Stomach (tissue), 9 donors: ENCODE measurements around the gene TRDMT1. TPM values are rescaled to one million over a fixed set of nuclear protein-coding genes. Genes with fewer than 3 reads are reported as not detected.

Source experiments
- DNase-seq, 2 donors: peaks; one replicate each; pipeline versions ENCODE4 v3.0.0 to v3.0.0-alpha.2; 2013 to 2019
- H3K27ac ChIP-seq, 5 donors: fragments of 200-600 bp in 4 of 5; sonication (generic) in 4 of 5; one replicate each; pipeline ENCODE4 v1.5.1; 2013 to 2019; ENCODE audit warnings: mild to moderate bottlenecking in 1 of 5, moderate library complexity in 1 of 5
- H3K27me3 ChIP-seq, 3 donors: fragments of 200-600 bp; sonication (generic); one replicate each; pipeline ENCODE4 v1.5.1; 2017 to 2019; ENCODE audit warnings: mixed run types in 1 of 3
- H3K36me3 ChIP-seq, 4 donors: fragments of 200-600 bp; sonication (generic); 1 replicate in 3 of 4; 2 replicates in 1 of 4; pipeline ENCODE4 v1.5.1; 2016 to 2019
- H3K4me1 ChIP-seq, 4 donors: fragments of 200-600 bp; sonication (generic); one replicate each; pipeline ENCODE4 v1.5.1; 2016 to 2019
- H3K4me3 ChIP-seq, 4 donors: fragments of 200-600 bp; sonication (generic) in 3 of 4; one replicate each; pipeline ENCODE4 v1.5.1; 2016 to 2019; ENCODE audit warnings: mild to moderate bottlenecking in 1 of 4
- H3K9me3 ChIP-seq, 4 donors: fragments of 200-600 bp; sonication (generic); one replicate each; pipeline ENCODE4 v1.5.1; 2016 to 2019
- CTCF ChIP-seq, 7 experiments: fragments of 450-650 bp in 4 of 7; fragments of 200-600 bp in 3 of 7; sonication (generic) in 3 of 7; IDR thresholded peaks; one replicate each; pipeline ENCODE4 v1.5.1; 2016 to 2019; ENCODE audit warnings: antibody characterized with exemption in 7 of 7, control low read depth in 2 of 7, mild to moderate bottlenecking in 1 of 7
- EP300 ChIP-seq: sonication (generic); formaldehyde crosslinking; IDR thresholded peaks from one replicate; pipeline ENCODE4 v1.6.1; 2017; ENCODE audit warnings: antibody characterized with exemption
- POLR2A ChIP-seq, 4 donors: fragments of 450-650 bp; IDR thresholded peaks; one replicate each; pipeline ENCODE4 v1.6.1; 2016; ENCODE audit warnings: antibody characterized with exemption in 4 of 4, control low read depth in 2 of 4, mild to moderate bottlenecking in 1 of 4, moderate library complexity in 1 of 4
- POLR2AphosphoS5 ChIP-seq, 3 donors: sonication (generic); formaldehyde crosslinking; IDR thresholded peaks; one replicate each; pipeline ENCODE4 v1.6.1; 2016; ENCODE audit warnings: antibody characterized with exemption in 3 of 3
- WGBS, 5 donors: extraction: QIAGEN DNeasy Blood & Tissue Kit in 3 of 5; methylation state at CpG; one replicate each; pipeline versions ENCODE4 v1.1.5 to v1.1.7; 2013 to 2018; 5-methylcytosine and 5-hydroxymethylcytosine counted together
- intact Hi-C: fragments of 100-400 bp; cut with DNase I; formaldehyde crosslinking; loops from one replicate; pipeline ENCODE4 v1.15.1; 2023; ENCODE audit warnings: low total_unique reads
- polyA plus RNA-seq, 3 donors: library from polyadenylated mRNA; stranded (reverse); fragments of 200-250 nt; gene quantifications; one replicate each; pipeline ENCODE4 v1.2.3, GENCODE V29; 2013
- total RNA-seq, 5 donors: library from RNA; depleted of rRNA; stranded (reverse); fragments of >200 nt; gene quantifications; one replicate each; pipeline versions ENCODE4 v1.1.0 to v1.2.3, GENCODE V29; 2014 to 2016
- donor health status: healthy with polysubstance abuse.
- donor health status: Bipolar disorder and iron deficiency.
- donor health status: healthy.

The TRDMT1 gene
- total and polyA plus RNA-seq, 8 donors: 1.4 to 44.9 (median 4.2) TPM

DNA sequence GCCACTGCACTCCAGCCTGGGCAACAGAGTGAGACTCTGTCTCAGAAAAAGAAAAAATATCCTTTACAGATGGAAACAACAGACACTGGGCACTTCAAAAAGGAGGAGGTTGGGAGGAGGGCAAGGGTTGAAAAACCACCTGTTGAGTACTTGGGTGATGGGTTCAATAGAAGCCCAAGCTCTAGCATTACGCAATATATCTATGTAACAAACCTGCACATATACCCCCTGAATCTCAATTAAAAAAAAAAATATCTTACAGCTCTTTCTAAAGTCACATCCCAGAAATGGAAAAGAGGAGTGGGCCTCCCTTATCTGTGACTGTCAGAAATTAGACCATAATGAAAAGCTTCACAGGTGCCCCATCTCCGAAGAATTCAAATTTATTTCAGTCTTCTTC, 38.6 kb upstream of the TRDMT1 start:
- no peak for TF ChIP-seq CTCF (IDR thresholded peaks at IDR 0.05)
- TF ChIP-seq POLR2AphosphoS5 (IDR thresholded peaks at IDR 0.05): no peak
- no peak for TF ChIP-seq EP300
- no peak for TF ChIP-seq POLR2A (IDR thresholded peaks at IDR 0.05)
- DNase-seq: no peak
- Histone ChIP-seq H3K4me3 (no peak overlapping the region), H3K27me3 (no peaks in the 10 kb centered on the region), H3K9me3 (no peaks in the 10 kb centered on the region), H3K27ac (no peak overlapping the region), H3K36me3 (peaks cover 17 to 35% (median 32%) of the 10 kb centered on the region in 4 donors), H3K4me1 (peaks cover 0 to 11% (median 3%) of the 10 kb centered on the region in 4 donors)
- WGBS, 5 donors: 91 to 98% (median 96%) methylated on average over 2 of the region's 2 CpGs
- intact Hi-C loops: no loop called here

GRCh38 chr10:17239345-17240085, 38.0 kb upstream of the TRDMT1 start:
- no peaks in the 10 kb centered on the region for H3K9me3 ChIP-seq
- no peak overlapping the region for H3K4me3 ChIP-seq
- peak overlapping the region in 1 of 5 donors; percentile 36 for H3K27ac ChIP-seq
- TF ChIP-seq POLR2A (IDR thresholded peaks at IDR 0.05): no peak
- TF ChIP-seq CTCF (IDR thresholded peaks at IDR 0.05): no peak
- peaks cover 22 to 40% (median 38%) of the 10 kb centered on the region in 4 donors for H3K36me3 ChIP-seq
- no peak for DNase-seq
- no peaks in the 10 kb centered on the region for H3K27me3 ChIP-seq
- 84 to 88% (median 86%) methylated on average over 6 of the region's 6 CpGs for WGBS, 5 donors
- intact Hi-C loops: no loop called here
- peaks cover 0 to 17% (median 7%) of the 10 kb centered on the region in 4 donors for H3K4me1 ChIP-seq

- Histone ChIP-seq H3K27me3 (no peaks in the 10 kb centered on the region), H3K36me3 (peaks cover 31 to 49% (median 46%) of the 10 kb centered on the region in 4 donors), H3K4me3 (no peak overlapping the region), H3K4me1 (peaks cover under 1 to 26% (median 14%) of the 10 kb centered on the region in 4 donors), H3K27ac (peak overlapping the region in 1 of 5 donors; percentile 36), H3K9me3 (no peaks in the 10 kb centered on the region)
- 61 to 78% (median 71%) methylated on average over 12 of the region's 12 CpGs for WGBS, 5 donors
- TF ChIP-seq POLR2AphosphoS5 (IDR thresholded peaks at IDR 0.05) (peak in 1 of 3 donors; percentile 24), CTCF (IDR thresholded peaks at IDR 0.05) (no peak)
- intact Hi-C loops: no loop called here
- DNase-seq: no peak
Measured at GRCh38 chr10:17238445-17239291, 37.2 kb upstream of the TRDMT1 start.

- Histone ChIP-seq H3K9me3 (no peaks in the 10 kb centered on the region), H3K36me3 (peaks cover 38 to 56% (median 53%) of the 10 kb centered on the region in 4 donors), H3K27ac (no peak overlapping the region), H3K4me1 (peaks cover 5 to 32% (median 20%) of the 10 kb centered on the region in 4 donors), H3K4me3 (no peak overlapping the region), H3K27me3 (no peaks in the 10 kb centered on the region)
- peak in 1 of 3 donors; percentile 10 for TF ChIP-seq POLR2AphosphoS5 (IDR thresholded peaks at IDR 0.05)
- TF ChIP-seq CTCF (IDR thresholded peaks at IDR 0.05): no peak
- intact Hi-C loops: no loop called here
- 80 to 82% (median 80%) methylated on average over 4 of the region's 4 CpGs for WGBS, 5 donors
- no peak for DNase-seq
Measured at GRCh38 chr10:17237915-17238444, 36.5 kb upstream of the TRDMT1 start.
